Aorta (tissue), 5 donors: ENCODE results near the gene MRPL38. TPM values are rescaled to one million over a fixed set of nuclear protein-coding genes. Genes with fewer than 3 reads are reported as not detected.

Experiments
- ATAC-seq: fragments of 200-7000 bp; cut with Tn5 transposase; one replicate; pipeline ENCODE4 v1.9.1; 2022; ENCODE audit warnings: moderate library complexity; ENCODE audit not compliant: low FRiP score
- DNase-seq, 2 donors: peaks; one replicate each; pipeline ENCODE4 v3.0.0-alpha.2; 2020
- H3K27ac ChIP-seq, 2 donors: one replicate each; pipeline ENCODE4 v1.5.1; 2013; ENCODE audit warnings: low read length in 2 of 2, mild to moderate bottlenecking in 2 of 2, moderate library complexity in 2 of 2, control low read depth in 1 of 2, inconsistent platforms in 1 of 2, low read depth in 1 of 2
- H3K27me3 ChIP-seq, 2 donors: one replicate each; pipeline ENCODE4 v1.6.1; 2013; ENCODE audit warnings: control low read depth in 1 of 2, low read length in 1 of 2, mild to moderate bottlenecking in 1 of 2, moderate library complexity in 1 of 2; ENCODE audit not compliant: insufficient read depth in 2 of 2, control insufficient read depth in 1 of 2
- H3K36me3 ChIP-seq, 2 donors: one replicate each; pipeline ENCODE4 v1.6.1; 2013; ENCODE audit warnings: control low read depth in 1 of 2, low read length in 1 of 2, mild to moderate bottlenecking in 1 of 2; ENCODE audit not compliant: insufficient read depth in 2 of 2, control insufficient read depth in 1 of 2
- H3K4me1 ChIP-seq, 2 donors: one replicate each; pipeline ENCODE4 v1.6.1; 2013; ENCODE audit warnings: low read length in 2 of 2, control low read depth in 1 of 2, mild to moderate bottlenecking in 1 of 2, moderate library complexity in 1 of 2; ENCODE audit not compliant: insufficient read depth in 2 of 2, control insufficient read depth in 1 of 2
- H3K4me3 ChIP-seq, 2 donors: one replicate each; pipeline ENCODE4 v1.5.1; 2013; ENCODE audit warnings: low read length in 2 of 2, control low read depth in 1 of 2, mild to moderate bottlenecking in 1 of 2
- H3K9me3 ChIP-seq: one replicate; pipeline ENCODE4 v1.6.1; 2013; ENCODE audit warnings: mild to moderate bottlenecking, low read length; ENCODE audit not compliant: control insufficient read depth
- WGBS, 2 donors: extraction: QIAGEN DNeasy Blood & Tissue Kit; methylation state at CpG; one replicate each; pipeline ENCODE4 v1.1.7; 2013; 5-methylcytosine and 5-hydroxymethylcytosine counted together
- intact Hi-C, 2 donors: fragments of 100-400 bp; cut with DNase I; formaldehyde crosslinking; loops; one replicate each; pipeline versions ENCODE4 v1.14.2 to v1.15.0; 2022
- polyA plus RNA-seq, 2 donors: library from polyadenylated mRNA; stranded (reverse); fragments of 200-250 nt; gene quantifications; one replicate each; pipeline ENCODE4 v1.2.3, GENCODE V29; 2013
- total RNA-seq, 2 donors: library from RNA; stranded (reverse); fragmentation: NEBNext Ultra II Directional; extraction: Animal tissue kit (Norgen Biotek cat#: 25700); gene quantifications; one replicate each; pipeline ENCODE4 v1.2.1, GENCODE V29; 2021
- donor health status: healthy with polysubstance abuse.
- donor health status: Bipolar disorder and iron deficiency.
- donor health status: DM: no; HTN: no; CAD: no.
- donor health status: DM: no; HTN: no; CAD: no.
- donor health status: DM: yes; HTN: yes; CAD: no.

MRPL38 gene
- total and polyA plus RNA-seq, 4 donors = 25.2 to 128 (median 58.3) TPM

- Histone ChIP-seq H3K9me3 (no peaks in the 10 kb centered on the region), H3K36me3 (no peaks in the 10 kb centered on the region), H3K4me1 (no peaks in the 10 kb centered on the region), H3K27ac (no peak overlapping the region), H3K4me3 (no peak overlapping the region), H3K27me3 (no peaks in the 10 kb centered on the region)
- WGBS, 2 donors = 80 to 81% methylated on average over 13 of the region's 13 CpGs
- intact Hi-C loops = no loop called here
- no peak for ATAC-seq
- no peak for DNase-seq
Observed at GRCh38 chr17:75937652-75938051, 33.0 kb upstream of the MRPL38 start.

- Histone ChIP-seq H3K27me3 (no peaks in the 10 kb centered on the region), H3K9me3 (no peaks in the 10 kb centered on the region), H3K4me1 (no peaks in the 10 kb centered on the region), H3K4me3 (no peak overlapping the region), H3K36me3 (no peaks in the 10 kb centered on the region), H3K27ac (no peak overlapping the region)
- intact Hi-C loops = no loop called here
- 69 to 77% methylated on average over 4 of the region's 4 CpGs for WGBS, 2 donors
- ATAC-seq (no peak), DNase-seq (no peak)
Observed at GRCh38 chr17:75933808-75934207, 29.1 kb upstream of the MRPL38 start.

- no peaks in the 10 kb centered on the region for H3K36me3 ChIP-seq
- H3K27me3 ChIP-seq = no peaks in the 10 kb centered on the region
- no peak overlapping the region for H3K27ac ChIP-seq
- 86 to 93% methylated on average over 5 of the region's 5 CpGs for WGBS, 2 donors
- ATAC-seq (no peak), DNase-seq (no peak)
- no peak overlapping the region for H3K4me3 ChIP-seq
- intact Hi-C loops = no loop called here
- H3K9me3 ChIP-seq = no peaks in the 10 kb centered on the region
- H3K4me1 ChIP-seq = no peaks in the 10 kb centered on the region
Observed at GRCh38 chr17:75932852-75933251, 28.2 kb upstream of the MRPL38 start.

GRCh38 chr17:75931062-75931461 is 26.4 kb upstream of the MRPL38 start:
- intact Hi-C loops = no loop called here
- H3K4me3 ChIP-seq = no peak overlapping the region
- H3K27me3 ChIP-seq = no peaks in the 10 kb centered on the region
- H3K9me3 ChIP-seq = no peaks in the 10 kb centered on the region
- DNase-seq (peak in 1 of 2 donors; percentile 9), ATAC-seq (no peak)
- 88 to 93% methylated on average over 4 of the region's 4 CpGs for WGBS, 2 donors
- H3K27ac ChIP-seq = no peak overlapping the region
- H3K36me3 ChIP-seq = no peaks in the 10 kb centered on the region
- no peaks in the 10 kb centered on the region for H3K4me1 ChIP-seq

- no peaks in the 10 kb centered on the region for H3K4me1 ChIP-seq
- 69 to 70% methylated on average over 6 of the region's 6 CpGs for WGBS, 2 donors
- H3K27me3 ChIP-seq = no peaks in the 10 kb centered on the region
- no peak overlapping the region for H3K27ac ChIP-seq
- H3K4me3 ChIP-seq = no peak overlapping the region
- intact Hi-C loops = no loop called here
- no peaks in the 10 kb centered on the region for H3K9me3 ChIP-seq
- no peaks in the 10 kb centered on the region for H3K36me3 ChIP-seq
- DNase-seq = peak in 1 of 2 donors; percentile 58
- no peak for ATAC-seq
Observed at GRCh38 chr17:75927286-75927922, 22.7 kb upstream of the MRPL38 start.

- H3K27me3 ChIP-seq = no peaks in the 10 kb centered on the region
- H3K9me3 ChIP-seq = no peaks in the 10 kb centered on the region
- intact Hi-C loops = no loop called here
- no peak overlapping the region for H3K4me3 ChIP-seq
- H3K36me3 ChIP-seq = no peaks in the 10 kb centered on the region
- no peaks in the 10 kb centered on the region for H3K4me1 ChIP-seq
- ATAC-seq (no peak), DNase-seq (no peak)
- WGBS, 2 donors = 91 to 96% methylated on average over 4 of the region's 4 CpGs
- no peak overlapping the region for H3K27ac ChIP-seq
Observed at GRCh38 chr17:75926456-75926855, 21.8 kb upstream of the MRPL38 start.

- DNase-seq (no peak), ATAC-seq (no peak)
- intact Hi-C loops = no loop called here
- H3K36me3 ChIP-seq = no peaks in the 10 kb centered on the region
- no peak overlapping the region for H3K27ac ChIP-seq
- 96 to 98% methylated on average over 15 of the region's 15 CpGs for WGBS, 2 donors
- H3K4me1 ChIP-seq = no peaks in the 10 kb centered on the region
- H3K9me3 ChIP-seq = no peaks in the 10 kb centered on the region
- H3K4me3 ChIP-seq = no peak overlapping the region
- no peaks in the 10 kb centered on the region for H3K27me3 ChIP-seq
Observed at GRCh38 chr17:75925912-75926311, 21.2 kb upstream of the MRPL38 start.

GRCh38 chr17:75925103-75925502 is 20.4 kb upstream of the MRPL38 start:
- no peak for ATAC-seq
- Histone ChIP-seq H3K27ac (no peak overlapping the region), H3K27me3 (no peaks in the 10 kb centered on the region), H3K36me3 (no peaks in the 10 kb centered on the region), H3K9me3 (no peaks in the 10 kb centered on the region), H3K4me1 (no peaks in the 10 kb centered on the region), H3K4me3 (no peak overlapping the region)
- no peak for DNase-seq
- intact Hi-C loops = no loop called here
- 95 to 97% methylated on average over 11 of the region's 11 CpGs for WGBS, 2 donors

GRCh38 chr17:75922963-75923874 is 18.5 kb upstream of the MRPL38 start:
- no peaks in the 10 kb centered on the region for H3K36me3 ChIP-seq
- intact Hi-C loops = no loop called here

More at GRCh38 chr17:75922963-75923874, 18.5 kb upstream of the MRPL38 start:
- Histone ChIP-seq H3K27ac (no peak overlapping the region), H3K4me1 (no peaks in the 10 kb centered on the region), H3K4me3 (no peak overlapping the region), H3K9me3 (no peaks in the 10 kb centered on the region), H3K27me3 (no peaks in the 10 kb centered on the region)
- no peak for ATAC-seq
- 87% methylated on average over 19 of the region's 19 CpGs for WGBS, 2 donors
- no peak for DNase-seq
